GM12878 (cell line): ENCODE data around the gene PPP3CA. TPM values are rescaled to one million over a fixed set of nuclear protein-coding genes. Genes with fewer than 3 reads are reported as not detected.

Experiments
- BACH1 ChIP-seq: fragments of 450-650 bp; IDR thresholded peaks from 2 replicates; pipeline ENCODE4 v1.6.1; 2017; ENCODE audit warnings: mild to moderate bottlenecking, borderline replicate concordance
- BHLHE40 ChIP-seq, 2 experiments: fragments of 450-650 bp in 1 of 2; IDR thresholded peaks; 2 replicates each; pipeline ENCODE4 v1.6.1; 2011 to 2017; ENCODE audit warnings: low read depth in 2 of 2, borderline replicate concordance in 1 of 2, improper control_type of control experiment in 1 of 2, low read length in 1 of 2, mild to moderate bottlenecking in 1 of 2
- CBX5 ChIP-seq: sonication (generic); IDR thresholded peaks from 2 replicates; pipeline ENCODE4 v1.6.1; 2016; ENCODE audit warnings: low read depth, moderate library complexity, mild to moderate bottlenecking, inconsistent platforms
- CREB1 ChIP-seq: IDR thresholded peaks from 2 replicates; pipeline ENCODE4 v1.6.1; 2012; ENCODE audit warnings: low read depth, mild to moderate bottlenecking, inconsistent platforms
- EED ChIP-seq: sonication (generic); IDR thresholded peaks from 2 replicates; pipeline ENCODE4 v1.6.1; 2016; ENCODE audit warnings: antibody characterized with exemption, low read depth
- FOXK2 ChIP-seq: fragments of 450-650 bp; IDR thresholded peaks from 2 replicates; pipeline ENCODE4 v1.6.1; 2017; ENCODE audit warnings: mild to moderate bottlenecking, moderate library complexity
- HDAC2 ChIP-seq: fragments of 200-600 bp; sonication (generic); IDR thresholded peaks from 2 replicates; pipeline ENCODE4 v1.6.1; 2017
- HDAC6 ChIP-seq: fragments of 200-600 bp; sonication (generic); IDR thresholded peaks from one replicate; pipeline ENCODE4 v1.8.0; 2017; ENCODE audit warnings: antibody characterized with exemption; ENCODE audit not compliant: unreplicated experiment
- KAT2A ChIP-seq: conservative IDR thresholded peaks from 2 replicates; pipeline ENCODE4 v1.6.1; 2011; ENCODE audit warnings: low read depth, low read length; ENCODE audit not compliant: control insufficient read depth
- KDM1A ChIP-seq: fragments of 200-600 bp; sonication (generic); IDR thresholded peaks from 2 replicates; pipeline ENCODE4 v1.6.1; 2016; ENCODE audit warnings: borderline replicate concordance
- KLF5 ChIP-seq: fragments of 450-650 bp; IDR thresholded peaks from 2 replicates; pipeline ENCODE4 v1.6.1; 2014; ENCODE audit warnings: mild to moderate bottlenecking; ENCODE audit not compliant: partially characterized antibody
- MTA3 ChIP-seq: IDR thresholded peaks from 2 replicates; pipeline ENCODE4 v1.6.1; 2012; ENCODE audit warnings: low read length, inconsistent platforms, borderline replicate concordance
- MXI1 ChIP-seq: fragments of 150-350 bp; IDR thresholded peaks from 2 replicates; pipeline ENCODE4 v1.6.1; 2011; ENCODE audit warnings: low read depth, mild to moderate bottlenecking, inconsistent platforms, low read length, improper control_type of control experiment
- NBN ChIP-seq: fragments of 450-650 bp; IDR thresholded peaks from 2 replicates; pipeline ENCODE4 v1.6.1; 2016
- NFXL1 ChIP-seq: fragments of 450-650 bp; IDR thresholded peaks from 2 replicates; pipeline ENCODE4 v1.6.1; 2017; ENCODE audit warnings: antibody characterized with exemption, mild to moderate bottlenecking, borderline replicate concordance
- PAX5 ChIP-seq: IDR thresholded peaks from 2 replicates; pipeline ENCODE4 v1.6.1; 2011; ENCODE audit warnings: low read depth, low read length, borderline replicate concordance
- PAX8 ChIP-seq: fragments of 450-650 bp; IDR thresholded peaks from 2 replicates; pipeline ENCODE4 v1.6.1; 2017; ENCODE audit warnings: mild to moderate bottlenecking, moderate library complexity
- PBX3 ChIP-seq: IDR thresholded peaks from 2 replicates; pipeline ENCODE4 v1.6.1; 2011; ENCODE audit warnings: mild to moderate bottlenecking, low read depth, low read length, moderate library complexity; ENCODE audit not compliant: insufficient replicate concordance
- SIX5 ChIP-seq: IDR thresholded peaks from 2 replicates; pipeline ENCODE4 v1.6.1; 2011; ENCODE audit warnings: mild to moderate bottlenecking, low read depth, low read length, moderate library complexity; ENCODE audit not compliant: severe bottlenecking
- SMAD5 ChIP-seq: IDR thresholded peaks from 2 replicates; pipeline ENCODE4 v1.6.1; 2016; ENCODE audit warnings: antibody characterized with exemption, low read depth
- STAT1 ChIP-seq: fragments of 450-650 bp; conservative IDR thresholded peaks from 2 replicates; pipeline ENCODE4 v1.6.1; 2014; ENCODE audit warnings: antibody characterized with exemption, mild to moderate bottlenecking
- SUPT20H ChIP-seq: IDR thresholded peaks from 2 replicates; pipeline ENCODE4 v1.6.1; 2011; ENCODE audit warnings: low read depth, mild to moderate bottlenecking, low read length, moderate library complexity, borderline replicate concordance; ENCODE audit not compliant: control insufficient read depth
- TBL1XR1 ChIP-seq: IDR thresholded peaks from 2 replicates; pipeline ENCODE4 v1.6.1; 2012; ENCODE audit warnings: low read depth, low read length, improper control_type of control experiment
- YBX1 ChIP-seq: fragments of 450-650 bp; IDR thresholded peaks from 2 replicates; pipeline ENCODE4 v1.6.1; 2016; ENCODE audit warnings: antibody characterized with exemption
- YY1 ChIP-seq: IDR thresholded peaks from 2 replicates; pipeline ENCODE4 v1.6.1; 2011; ENCODE audit warnings: low read depth, mild to moderate bottlenecking, low read length
- polyA plus RNA-seq, 11 experiments: library from polyadenylated mRNA; depleted of rRNA in 4 of 11; unstranded in 6 of 11; stranded (reverse) in 5 of 11; fragments of >200 nt; fragmentation: Nextera tagmentation in 4 of 11; fragmentation: Illumina TruSeq in 1 of 11; extraction: Ambion mirVana in 4 of 11; extraction: Trizol in 1 of 11; gene quantifications; 1 replicate in 1 of 11; 2 replicates in 10 of 11; pipeline versions ENCODE4 v1.2.1 to v1.2.3, GENCODE V29; 2011 to 2016; ENCODE audit warnings: inconsistent platforms in 2 of 11, missing spikeins in 2 of 11, low read depth in 1 of 11
- total RNA-seq, 4 experiments: library from RNA; depleted of rRNA in 3 of 4; stranded (reverse); fragments of >200 nt in 3 of 4; fragmentation: Illumina TruSeq in 1 of 4; extraction: Trizol in 1 of 4; gene quantifications; 2 replicates each; pipeline versions ENCODE4 v1.2.1 to v1.2.3, GENCODE V29; 2013 to 2021
- TF ChIP-seq, protein P1 (sequence below): fragments of 450-650 bp; IDR thresholded peaks from 2 replicates; pipeline ENCODE4 v1.6.1; 2017; ENCODE audit warnings: mild to moderate bottlenecking, low read depth, inconsistent platforms; ENCODE audit not compliant: poor library complexity, severe bottlenecking
- TF ChIP-seq, protein P2 (sequence below): fragments of 450-650 bp; IDR thresholded peaks from 2 replicates; pipeline ENCODE4 v1.6.1; 2016; ENCODE audit warnings: mild to moderate bottlenecking
- TF ChIP-seq, protein P3 (sequence below): IDR thresholded peaks from 2 replicates; pipeline ENCODE4 v1.6.1; 2012; ENCODE audit warnings: low read depth, low read length, improper control_type of control experiment
- TF ChIP-seq, protein P4 (sequence below): IDR thresholded peaks from 2 replicates; pipeline ENCODE4 v1.6.1; 2011; ENCODE audit warnings: low read depth, low read length, improper control_type of control experiment, borderline replicate concordance

The PPP3CA gene
- total and polyA plus RNA-seq, 10 of the 15 experiments (the other 5 are each of a cell fraction or from before 2014, with no cell fraction given), result 0.33 to 9.0 (median 1.0) TPM

- TF ChIP-seq, protein P1, sequence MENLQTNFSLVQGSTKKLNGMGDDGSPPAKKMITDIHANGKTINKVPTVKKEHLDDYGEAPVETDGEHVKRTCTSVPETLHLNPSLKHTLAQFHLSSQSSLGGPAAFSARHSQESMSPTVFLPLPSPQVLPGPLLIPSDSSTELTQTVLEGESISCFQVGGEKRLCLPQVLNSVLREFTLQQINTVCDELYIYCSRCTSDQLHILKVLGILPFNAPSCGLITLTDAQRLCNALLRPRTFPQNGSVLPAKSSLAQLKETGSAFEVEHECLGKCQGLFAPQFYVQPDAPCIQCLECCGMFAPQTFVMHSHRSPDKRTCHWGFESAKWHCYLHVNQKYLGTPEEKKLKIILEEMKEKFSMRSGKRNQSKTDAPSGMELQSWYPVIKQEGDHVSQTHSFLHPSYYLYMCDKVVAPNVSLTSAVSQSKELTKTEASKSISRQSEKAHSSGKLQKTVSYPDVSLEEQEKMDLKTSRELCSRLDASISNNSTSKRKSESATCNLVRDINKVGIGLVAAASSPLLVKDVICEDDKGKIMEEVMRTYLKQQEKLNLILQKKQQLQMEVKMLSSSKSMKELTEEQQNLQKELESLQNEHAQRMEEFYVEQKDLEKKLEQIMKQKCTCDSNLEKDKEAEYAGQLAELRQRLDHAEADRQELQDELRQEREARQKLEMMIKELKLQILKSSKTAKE, result no peak
- TF ChIP-seq CBX5, result peak; percentile 83
- TF ChIP-seq PAX8, result no peak
- TF ChIP-seq, protein P2, sequence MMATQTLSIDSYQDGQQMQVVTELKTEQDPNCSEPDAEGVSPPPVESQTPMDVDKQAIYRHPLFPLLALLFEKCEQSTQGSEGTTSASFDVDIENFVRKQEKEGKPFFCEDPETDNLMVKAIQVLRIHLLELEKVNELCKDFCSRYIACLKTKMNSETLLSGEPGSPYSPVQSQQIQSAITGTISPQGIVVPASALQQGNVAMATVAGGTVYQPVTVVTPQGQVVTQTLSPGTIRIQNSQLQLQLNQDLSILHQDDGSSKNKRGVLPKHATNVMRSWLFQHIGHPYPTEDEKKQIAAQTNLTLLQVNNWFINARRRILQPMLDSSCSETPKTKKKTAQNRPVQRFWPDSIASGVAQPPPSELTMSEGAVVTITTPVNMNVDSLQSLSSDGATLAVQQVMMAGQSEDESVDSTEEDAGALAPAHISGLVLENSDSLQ, result peak; percentile 70
- no peak for TF ChIP-seq NFXL1
- no peak; the same call in 1 of the 2 replicates for TF ChIP-seq MXI1
- no peak for TF ChIP-seq MTA3
- TF ChIP-seq FOXK2, result no peak
- TF ChIP-seq KLF5, result no peak
- peak; percentile 62; the same call in 1 of the 2 replicates for TF ChIP-seq TBL1XR1
- TF ChIP-seq, protein P3, sequence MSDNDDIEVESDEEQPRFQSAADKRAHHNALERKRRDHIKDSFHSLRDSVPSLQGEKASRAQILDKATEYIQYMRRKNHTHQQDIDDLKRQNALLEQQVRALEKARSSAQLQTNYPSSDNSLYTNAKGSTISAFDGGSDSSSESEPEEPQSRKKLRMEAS, result no peak
- no peak for TF ChIP-seq KDM1A
- TF ChIP-seq KAT2A, result no peak
- TF ChIP-seq SIX5, result no peak
- no peak for TF ChIP-seq STAT1
- TF ChIP-seq BACH1, result peak; percentile 50; the same call in 1 of the 2 replicates
- no peak for TF ChIP-seq YBX1
- TF ChIP-seq BHLHE40 (IDR thresholded peaks at IDR 0.05; ENCODE audit: borderline replicate concordance in 1 of 2, low read depth in 2 of 2, low read length in 1 of 2), result peak in 1 of 2 experiments; percentile 33; a peak in 1 of 4 replicates
- TF ChIP-seq SMAD5, result no peak
- no peak for TF ChIP-seq HDAC2
- peak; percentile 33 for TF ChIP-seq PBX3
- TF ChIP-seq HDAC6, result no peak
- TF ChIP-seq SUPT20H, result no peak
- TF ChIP-seq EED, result no peak
- TF ChIP-seq CREB1, result peak; percentile 52; the same call in 1 of the 2 replicates
- TF ChIP-seq NBN, result 0 out of 2 replicates have a peak, but pooled peaks have one; percentile 18
- 0 out of 2 replicates have a peak, but pooled peaks have one; percentile 27 for TF ChIP-seq PAX5
- no peak for TF ChIP-seq YY1
- TF ChIP-seq, protein P4, sequence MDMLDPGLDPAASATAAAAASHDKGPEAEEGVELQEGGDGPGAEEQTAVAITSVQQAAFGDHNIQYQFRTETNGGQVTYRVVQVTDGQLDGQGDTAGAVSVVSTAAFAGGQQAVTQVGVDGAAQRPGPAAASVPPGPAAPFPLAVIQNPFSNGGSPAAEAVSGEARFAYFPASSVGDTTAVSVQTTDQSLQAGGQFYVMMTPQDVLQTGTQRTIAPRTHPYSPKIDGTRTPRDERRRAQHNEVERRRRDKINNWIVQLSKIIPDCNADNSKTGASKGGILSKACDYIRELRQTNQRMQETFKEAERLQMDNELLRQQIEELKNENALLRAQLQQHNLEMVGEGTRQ, result no peak
Measured at GRCh38 chr4:101355246-101355645, 7.9 kb upstream of the PPP3CA start (continued).
